Testis (tissue), 3 donors: ENCODE results near the gene SDHC. TPM values are rescaled to one million over a fixed set of nuclear protein-coding genes. Genes with fewer than 3 reads are reported as not detected.
"Not testable (repeated sequence)": the region's sequence is repeated elsewhere in the genome, so short reads cannot be mapped to it uniquely, and the experiment has no call there.

Source experiments
- DNase-seq: peaks from one replicate; pipeline ENCODE4 v3.0.0-alpha.2; 2019
- H3K27ac ChIP-seq, 2 donors: fragments of 200-600 bp; sonication (generic); one replicate each; pipeline ENCODE4 v1.5.1; 2019
- H3K27me3 ChIP-seq: fragments of 200-600 bp; sonication (generic); one replicate; pipeline ENCODE4 v1.5.1; 2019
- H3K36me3 ChIP-seq: fragments of 200-600 bp; sonication (generic); one replicate; pipeline ENCODE4 v1.5.1; 2017; ENCODE audit warnings: low read depth; ENCODE audit errors: missing control alignments
- H3K4me1 ChIP-seq: fragments of 200-600 bp; sonication (generic); one replicate; pipeline ENCODE4 v1.5.1; 2019
- H3K4me3 ChIP-seq, 2 donors: fragments of 200-600 bp; sonication (generic); one replicate each; pipeline ENCODE4 v1.5.1; 2017 to 2019
- H3K9me3 ChIP-seq: fragments of 200-600 bp; sonication (generic); one replicate; pipeline ENCODE4 v1.5.1; 2017
- POLR2A ChIP-seq: fragments of 450-650 bp; IDR thresholded peaks from one replicate; pipeline ENCODE4 v1.6.1; 2017; ENCODE audit warnings: antibody characterized with exemption, mild to moderate bottlenecking, moderate library complexity
- WGBS, 2 donors: methylation state at CpG; one replicate each; pipeline ENCODE4 v1.1.5; 2018; 5-methylcytosine and 5-hydroxymethylcytosine counted together
- intact Hi-C: fragments of 100-400 bp; cut with DNase I; formaldehyde crosslinking; loops from one replicate; pipeline ENCODE4 v1.15.1; 2023; ENCODE audit warnings: low total_unique reads
- polyA plus RNA-seq: library from polyadenylated mRNA; stranded (reverse); fragments of 350-450 nt; fragmentation: Illumina TruSeq; extraction: RNeasy Lipid Tissue Mini Kit (QIAGEN cat#74804); gene quantifications from one replicate; pipeline ENCODE4 v1.2.3, GENCODE V29; 2014; ENCODE audit warnings: low read depth, low replicate concordance; ENCODE audit not compliant: insufficient read depth
- total RNA-seq, 2 donors: library from RNA; depleted of rRNA; stranded (reverse); fragments of >200 nt; gene quantifications; one replicate each; pipeline ENCODE4 v1.2.3, GENCODE V29; 2016
- TF ChIP-seq, protein P1 (sequence below), 3 experiments: fragments of 450-650 bp in 2 of 3; fragments of 200-600 bp in 1 of 3; sonication (generic) in 1 of 3; IDR thresholded peaks; one replicate each; pipeline ENCODE4 v1.5.1; 2016 to 2019; ENCODE audit warnings: antibody characterized with exemption in 3 of 3, mild to moderate bottlenecking in 2 of 3, moderate library complexity in 1 of 3

Gene SDHC
- total and polyA plus RNA-seq, 3 donors from 2014 or later = 55.3 to 188 (median 84.2) TPM

DNA sequence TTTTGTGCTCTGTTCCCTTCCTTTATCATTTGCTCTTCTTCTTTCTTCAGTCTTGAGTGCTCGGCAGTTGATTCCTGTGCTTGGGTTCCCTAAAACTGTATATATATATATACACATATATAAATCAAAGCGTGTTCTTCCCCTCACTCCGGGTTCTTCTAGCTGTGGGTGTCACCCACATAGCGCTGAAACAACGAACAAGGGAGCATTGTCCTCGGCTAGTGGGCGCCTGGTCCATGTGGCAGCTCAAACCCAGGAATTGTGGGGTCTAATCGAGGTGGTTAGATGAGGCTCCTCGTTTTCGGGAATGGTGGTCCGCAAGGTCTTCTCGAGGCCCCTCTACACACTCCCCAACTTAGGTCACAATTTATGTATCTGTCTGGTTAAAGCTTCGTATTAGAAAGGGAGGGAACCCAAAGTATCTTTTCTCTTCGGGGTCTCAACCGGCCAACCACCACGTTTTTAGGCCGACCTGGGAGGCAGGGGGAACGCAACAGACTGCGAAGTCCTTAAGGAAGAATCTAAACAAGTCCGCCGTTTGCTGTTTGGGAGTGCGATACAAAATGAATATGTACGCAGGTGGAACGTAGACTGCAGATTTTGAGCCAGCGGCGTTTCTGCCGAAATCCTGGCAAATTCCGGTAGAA, 504 bp upstream of the SDHC start:
- peaks cover 30% of the 10 kb centered on the region for H3K4me1 ChIP-seq

DNA sequence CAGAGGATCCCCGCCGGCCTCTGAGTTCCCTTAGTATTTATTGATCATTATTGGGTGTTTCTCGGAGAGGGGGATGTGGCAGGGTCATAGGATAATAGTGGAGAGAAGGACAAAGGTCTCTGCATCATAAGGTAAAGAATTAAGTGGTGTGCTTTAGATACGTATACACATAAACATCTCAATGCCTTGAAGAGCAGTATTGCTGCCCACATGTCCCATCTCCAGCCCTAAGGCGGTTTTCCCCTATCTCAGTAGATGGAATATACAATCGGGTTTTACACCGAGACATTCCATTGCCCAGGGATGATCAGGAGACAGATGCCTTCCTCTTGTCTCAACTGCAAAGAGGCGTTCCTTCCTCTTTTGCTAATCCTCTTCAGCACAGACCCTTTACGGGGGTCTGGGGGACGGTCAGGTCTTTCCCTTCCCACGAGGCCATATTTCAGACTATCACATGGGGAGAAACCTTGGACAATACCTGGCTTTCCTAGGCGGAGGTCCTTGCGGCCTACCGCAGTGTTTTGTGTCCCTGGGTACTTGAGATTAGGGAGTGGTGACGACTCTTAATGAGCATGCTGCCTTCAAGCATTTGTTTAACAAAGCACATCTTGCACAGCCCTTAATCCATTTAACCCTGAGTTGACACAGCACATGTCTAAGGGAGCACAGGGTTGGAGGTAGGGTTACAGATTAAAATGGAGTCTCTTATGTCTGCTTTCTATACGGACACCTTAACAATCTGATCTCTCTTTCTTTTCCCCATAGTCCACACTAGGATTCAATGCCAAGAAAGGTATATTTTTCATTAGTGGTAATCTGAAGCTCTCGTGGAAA, 1.9 kb downstream of the SDHC start:
- H3K9me3 ChIP-seq, H3K27me3 ChIP-seq, H3K27ac ChIP-seq, intact Hi-C loops, H3K36me3 ChIP-seq, H3K4me3 ChIP-seq, DNase-seq: not testable (repeated sequence)
- H3K4me1 ChIP-seq = peaks cover 15% of the 10 kb centered on the region
- WGBS, 2 donors = 70 to 75% methylated on average over 17 of the region's 17 CpGs

More for the DNA sequence above, 504 bp upstream of the SDHC start:
- Histone ChIP-seq H3K4me3 (peak overlapping the region; percentile 91 to 94), H3K27me3 (no peaks in the 10 kb centered on the region), H3K9me3 (no peaks in the 10 kb centered on the region), H3K36me3 (no peaks in the 10 kb centered on the region), H3K27ac (peak overlapping the region; percentile 91 to 92)
- DNase-seq = peak; percentile 31
- TF ChIP-seq, protein P1, sequence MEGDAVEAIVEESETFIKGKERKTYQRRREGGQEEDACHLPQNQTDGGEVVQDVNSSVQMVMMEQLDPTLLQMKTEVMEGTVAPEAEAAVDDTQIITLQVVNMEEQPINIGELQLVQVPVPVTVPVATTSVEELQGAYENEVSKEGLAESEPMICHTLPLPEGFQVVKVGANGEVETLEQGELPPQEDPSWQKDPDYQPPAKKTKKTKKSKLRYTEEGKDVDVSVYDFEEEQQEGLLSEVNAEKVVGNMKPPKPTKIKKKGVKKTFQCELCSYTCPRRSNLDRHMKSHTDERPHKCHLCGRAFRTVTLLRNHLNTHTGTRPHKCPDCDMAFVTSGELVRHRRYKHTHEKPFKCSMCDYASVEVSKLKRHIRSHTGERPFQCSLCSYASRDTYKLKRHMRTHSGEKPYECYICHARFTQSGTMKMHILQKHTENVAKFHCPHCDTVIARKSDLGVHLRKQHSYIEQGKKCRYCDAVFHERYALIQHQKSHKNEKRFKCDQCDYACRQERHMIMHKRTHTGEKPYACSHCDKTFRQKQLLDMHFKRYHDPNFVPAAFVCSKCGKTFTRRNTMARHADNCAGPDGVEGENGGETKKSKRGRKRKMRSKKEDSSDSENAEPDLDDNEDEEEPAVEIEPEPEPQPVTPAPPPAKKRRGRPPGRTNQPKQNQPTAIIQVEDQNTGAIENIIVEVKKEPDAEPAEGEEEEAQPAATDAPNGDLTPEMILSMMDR (IDR thresholded peaks at IDR 0.05) = no peak
- no peak for TF ChIP-seq POLR2A
- 24% methylated on average over 28 of the region's 28 CpGs for WGBS, 2 donors
- intact Hi-C loops = no loop called here

DNA sequence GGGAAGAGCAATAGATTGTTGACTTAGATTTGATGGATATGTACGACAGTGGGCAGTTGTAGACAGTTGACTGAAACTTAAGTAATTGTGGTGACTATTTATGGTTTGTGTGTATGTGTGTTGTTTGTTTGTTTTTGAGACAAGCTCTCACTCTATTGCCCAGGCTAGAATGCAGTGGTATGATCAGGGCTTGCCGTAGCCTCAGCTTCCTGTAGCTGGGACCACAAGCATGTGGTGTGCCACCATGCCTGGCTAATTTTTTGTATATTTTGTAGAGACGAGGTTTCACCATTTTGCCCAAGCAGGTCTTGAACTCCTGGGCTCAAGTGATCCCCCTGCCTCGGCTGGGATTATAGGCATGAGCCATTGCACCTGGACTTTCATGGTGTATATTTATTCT, 9.8 kb downstream of the SDHC start:
- intact Hi-C loops = no loop called here
- 84 to 94% methylated on average over 4 of the region's 4 CpGs for WGBS, 2 donors
- no peaks in the 10 kb centered on the region for H3K36me3 ChIP-seq
- H3K4me1 ChIP-seq = no peaks in the 10 kb centered on the region
- no peaks in the 10 kb centered on the region for H3K9me3 ChIP-seq
- no peak overlapping the region for H3K4me3 ChIP-seq
- no peaks in the 10 kb centered on the region for H3K27me3 ChIP-seq
- DNase-seq = no peak
- TF ChIP-seq POLR2A = no peak
- TF ChIP-seq, protein P1 (IDR thresholded peaks at IDR 0.05) = no peak
- H3K27ac ChIP-seq = no peak overlapping the region

DNA sequence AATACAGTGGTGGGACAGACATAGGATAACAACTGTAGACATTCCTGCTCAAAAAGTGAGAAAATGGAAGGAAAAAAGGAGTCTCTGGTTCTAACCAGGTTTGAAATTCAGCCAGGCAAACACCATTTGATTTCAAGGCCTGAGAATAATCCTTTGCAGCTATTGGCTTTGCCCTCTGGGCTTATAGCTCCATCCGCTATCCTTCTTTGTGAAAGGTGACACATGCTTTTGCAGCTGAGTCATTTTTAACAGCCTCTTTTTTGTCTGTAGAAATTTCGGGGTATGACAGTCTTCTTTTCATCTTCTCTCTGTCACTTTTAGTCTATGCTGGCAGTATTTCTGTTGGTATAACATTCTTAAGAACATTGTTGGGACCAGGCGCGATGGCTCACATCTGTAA, 16.2 kb downstream of the SDHC start:
- TF ChIP-seq, protein P1 (IDR thresholded peaks at IDR 0.05) = no peak
- no peak for TF ChIP-seq POLR2A
- H3K27me3 ChIP-seq = no peaks in the 10 kb centered on the region
- no peaks in the 10 kb centered on the region for H3K36me3 ChIP-seq
- no peaks in the 10 kb centered on the region for H3K9me3 ChIP-seq
- no peak for DNase-seq
- H3K27ac ChIP-seq = no peak overlapping the region
- 80 to 87% methylated on average over 4 of the region's 4 CpGs for WGBS, 2 donors
- no peaks in the 10 kb centered on the region for H3K4me1 ChIP-seq
- intact Hi-C loops = no loop called here
- no peak overlapping the region for H3K4me3 ChIP-seq

DNA sequence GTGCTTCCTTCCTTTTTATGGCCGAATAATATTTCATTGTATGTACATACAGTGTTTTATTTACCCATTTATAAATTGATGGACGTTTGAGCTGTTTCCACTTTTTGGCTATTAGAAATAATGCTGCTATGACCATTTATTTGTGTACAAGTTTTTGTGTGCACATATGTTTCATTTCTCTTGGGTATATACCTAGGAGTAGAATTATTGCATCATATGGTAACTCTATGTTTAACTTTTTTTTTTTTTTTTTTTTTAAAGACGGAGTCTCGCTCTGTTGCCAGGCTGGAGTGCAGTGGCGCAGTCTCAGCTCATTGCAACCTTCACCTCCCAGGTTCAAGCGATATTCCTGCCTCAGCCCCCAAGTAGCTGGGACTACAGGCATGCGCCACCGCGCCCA, 19.0 kb downstream of the SDHC start:
- H3K4me1 ChIP-seq = no peaks in the 10 kb centered on the region
- TF ChIP-seq, protein P1 (IDR thresholded peaks at IDR 0.05) = no peak
- TF ChIP-seq POLR2A = no peak
- no peak for DNase-seq
- intact Hi-C loops = no loop called here
- H3K27me3 ChIP-seq = no peaks in the 10 kb centered on the region
- H3K9me3 ChIP-seq = no peaks in the 10 kb centered on the region
- no peaks in the 10 kb centered on the region for H3K36me3 ChIP-seq
- no peak overlapping the region for H3K4me3 ChIP-seq
- no peak overlapping the region for H3K27ac ChIP-seq
- 90 to 95% methylated on average over 9 of the region's 9 CpGs for WGBS, 2 donors
